Fibroblast of skin of left quadriceps (primary cell): ENCODE results near the gene DPYD.

ENCODE experiments used
- DNase-seq, 2 experiments: peaks; one replicate each; pipeline ENCODE4 v3.0.0-alpha.2; 2013; ENCODE audit warnings: low read depth in 2 of 2

DPYD gene

DNA sequence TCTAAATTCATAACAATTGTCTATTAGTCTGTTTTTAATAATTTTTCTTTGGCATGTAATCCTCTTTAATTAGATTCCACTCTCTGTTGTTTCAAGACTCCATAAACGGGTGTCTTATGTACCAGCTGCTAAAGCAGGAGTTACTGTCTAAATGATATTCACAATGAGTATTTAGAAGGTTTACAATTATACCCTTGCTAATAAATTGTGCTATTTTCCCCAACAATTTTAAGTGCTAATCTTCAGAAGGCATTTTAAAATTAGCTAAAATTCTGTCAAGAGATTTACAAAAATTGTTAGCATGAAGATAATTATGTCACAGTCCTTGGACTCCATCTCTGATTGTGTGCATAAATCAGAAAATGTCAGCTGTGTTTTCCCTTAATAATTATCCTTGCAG is 83.7 kb downstream of the DPYD start:
- no peak for DNase-seq

GRCh38 chr1:97834899-97835298 is 85.9 kb downstream of the DPYD start:
- DNase-seq, result no peak

- DNase-seq, result no peak
Measured at GRCh38 chr1:97833881-97834280, 87.0 kb downstream of the DPYD start.

DNA sequence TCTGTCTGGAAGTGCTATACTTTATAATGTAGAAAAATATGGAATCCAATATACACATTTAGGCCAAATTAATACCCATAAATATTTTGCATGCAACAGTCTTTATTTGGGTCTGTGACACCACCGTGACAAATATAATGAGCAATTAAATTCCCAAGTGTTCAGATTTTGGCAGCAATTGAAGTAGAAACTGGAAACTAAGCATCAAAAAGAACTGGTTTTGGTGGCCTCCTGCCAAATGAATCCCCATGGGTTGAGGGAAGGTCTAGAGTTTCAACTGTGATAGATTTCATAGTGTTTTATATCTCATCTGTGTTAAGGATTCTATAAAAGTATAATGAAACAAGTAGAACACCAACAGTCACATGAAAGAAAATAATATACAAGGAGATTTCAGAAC is 88.4 kb downstream of the DPYD start:
- DNase-seq, result peak; percentile 50 to 52

DNA sequence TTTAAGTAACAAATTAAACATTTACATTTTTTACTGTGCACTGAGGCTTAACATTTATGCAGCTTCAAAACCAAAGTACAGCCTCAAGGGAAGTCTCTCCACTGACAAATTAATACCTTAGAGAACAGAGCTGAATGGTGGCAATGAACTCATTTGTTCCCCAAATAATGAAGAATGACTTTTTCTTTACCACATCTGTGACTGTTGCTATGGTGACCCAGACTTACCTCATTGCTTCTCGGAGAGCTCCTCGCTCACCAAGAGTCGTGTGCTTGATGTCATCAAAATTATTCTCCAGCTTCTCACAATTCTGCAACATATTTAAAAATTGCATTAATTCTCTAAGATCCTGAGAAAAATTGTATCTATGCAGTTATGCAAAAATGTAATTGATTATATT is 92.9 kb downstream of the DPYD start:
- no peak for DNase-seq

DNA sequence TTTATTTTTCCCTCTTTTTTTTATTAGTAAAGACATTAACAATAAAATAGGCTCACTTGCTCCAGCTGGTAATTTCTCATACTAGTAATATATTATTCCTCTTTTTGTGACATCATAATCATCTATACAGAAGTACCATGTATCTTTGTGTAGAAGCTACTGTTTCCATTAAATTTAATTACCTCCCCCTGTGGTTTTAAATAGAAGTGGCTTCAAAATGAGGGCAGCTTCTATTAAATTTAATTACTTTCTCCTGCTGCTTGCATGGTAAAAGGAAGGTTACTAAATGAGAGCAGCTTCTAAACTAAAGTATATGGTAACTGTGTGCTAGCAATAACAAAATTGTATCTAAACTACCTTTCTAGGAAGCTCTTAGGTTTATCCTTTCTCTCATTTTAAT is 94.0 kb downstream of the DPYD start:
- no peak for DNase-seq

GRCh38 chr1:97824624-97825023 is 96.2 kb downstream of the DPYD start:
- DNase-seq, result no peak

- no peak for DNase-seq
Measured at GRCh38 chr1:97824200-97824599, 96.6 kb downstream of the DPYD start.

GRCh38 chr1:97820470-97821188 is 100.2 kb downstream of the DPYD start:
- peak; percentile 25 to 28 for DNase-seq

GRCh38 chr1:97816927-97817326 is 103.9 kb downstream of the DPYD start:
- DNase-seq, result no peak

GRCh38 chr1:97814804-97815203 is 106.0 kb downstream of the DPYD start:
- no peak for DNase-seq

DNA sequence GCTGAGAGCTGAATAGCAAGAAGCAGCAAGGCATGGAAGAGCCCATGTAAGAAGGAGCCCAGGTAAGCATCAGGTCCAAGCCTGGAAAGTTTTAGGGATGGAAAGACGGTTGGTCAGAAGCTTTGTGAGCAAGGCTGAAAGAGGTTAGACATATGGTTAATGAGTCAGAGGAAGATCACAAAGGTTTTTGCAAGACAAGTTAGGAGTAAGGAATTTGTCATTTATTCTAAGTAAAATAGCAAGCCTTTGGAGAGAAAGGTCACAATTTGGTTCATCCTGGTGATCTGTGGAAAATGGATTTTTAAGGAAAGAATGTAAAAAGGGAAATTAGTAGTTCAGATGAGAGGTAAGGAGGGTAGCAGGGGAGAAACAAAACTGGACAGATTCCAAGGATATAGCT is 106.7 kb downstream of the DPYD start:
- no peak for DNase-seq

- DNase-seq, result no peak
Measured at GRCh38 chr1:97812076-97812475, 108.8 kb downstream of the DPYD start.

GRCh38 chr1:97806996-97807520 is 113.8 kb downstream of the DPYD start:
- peak in 1 of 2 experiments; percentile 35 for DNase-seq

DNA sequence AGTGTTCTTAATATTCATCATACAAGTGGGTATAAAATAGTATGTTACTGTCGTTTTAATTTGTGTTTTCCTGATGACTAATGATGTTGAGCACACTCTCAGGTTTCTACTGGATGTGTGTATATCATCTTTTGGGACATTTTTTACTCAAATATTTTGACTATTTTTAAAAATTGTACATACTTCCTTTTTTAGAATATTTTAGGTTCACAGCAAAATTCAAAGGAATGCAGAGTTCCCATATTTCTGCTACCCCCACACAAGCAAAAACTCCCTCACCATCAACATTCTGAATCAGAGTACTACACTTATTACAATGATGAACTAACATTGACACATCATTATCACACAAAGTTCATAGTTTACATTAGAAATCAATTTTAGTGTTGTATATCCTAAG is 114.5 kb downstream of the DPYD start:
- DNase-seq, result no peak

DNA sequence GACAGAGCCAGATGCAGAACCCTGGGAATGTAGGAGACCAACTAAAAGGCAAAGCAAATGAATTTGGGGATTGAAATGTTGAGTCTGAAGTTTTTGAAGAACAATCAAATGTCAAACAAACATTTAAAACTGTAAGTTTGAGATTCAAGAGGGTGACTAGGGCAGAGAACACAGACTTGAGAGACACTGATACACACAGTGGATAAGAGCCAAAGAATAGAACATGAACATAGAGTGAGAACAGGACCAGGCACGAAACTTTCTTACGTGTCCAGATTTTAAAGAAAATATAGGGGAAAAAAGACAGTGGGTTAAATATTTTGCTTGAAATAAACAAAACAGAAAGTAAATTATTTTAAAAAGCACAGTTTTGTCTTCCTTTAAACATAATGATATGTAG is 115.7 kb downstream of the DPYD start:
- DNase-seq, result no peak

DNA sequence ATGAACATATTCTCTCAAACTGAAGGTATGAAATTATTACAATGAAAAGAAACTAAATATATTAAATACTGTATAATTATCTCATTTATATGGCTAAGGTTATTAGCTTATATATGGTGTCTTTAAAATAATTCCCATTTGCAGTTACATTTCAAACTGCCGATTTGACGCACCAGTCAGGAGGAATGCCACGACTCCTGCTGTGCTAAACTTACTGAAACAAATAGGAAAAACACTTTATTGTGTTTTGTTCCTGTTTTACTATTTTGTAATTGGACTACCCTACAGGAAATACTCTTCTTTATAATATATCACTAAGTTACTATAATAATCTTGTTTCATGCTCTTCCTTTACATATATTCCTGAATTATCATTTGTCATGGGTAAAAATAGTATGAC is 117.8 kb downstream of the DPYD start:
- no peak for DNase-seq

- no peak for DNase-seq
Measured at GRCh38 chr1:97802011-97802410, 118.8 kb downstream of the DPYD start.

DNA sequence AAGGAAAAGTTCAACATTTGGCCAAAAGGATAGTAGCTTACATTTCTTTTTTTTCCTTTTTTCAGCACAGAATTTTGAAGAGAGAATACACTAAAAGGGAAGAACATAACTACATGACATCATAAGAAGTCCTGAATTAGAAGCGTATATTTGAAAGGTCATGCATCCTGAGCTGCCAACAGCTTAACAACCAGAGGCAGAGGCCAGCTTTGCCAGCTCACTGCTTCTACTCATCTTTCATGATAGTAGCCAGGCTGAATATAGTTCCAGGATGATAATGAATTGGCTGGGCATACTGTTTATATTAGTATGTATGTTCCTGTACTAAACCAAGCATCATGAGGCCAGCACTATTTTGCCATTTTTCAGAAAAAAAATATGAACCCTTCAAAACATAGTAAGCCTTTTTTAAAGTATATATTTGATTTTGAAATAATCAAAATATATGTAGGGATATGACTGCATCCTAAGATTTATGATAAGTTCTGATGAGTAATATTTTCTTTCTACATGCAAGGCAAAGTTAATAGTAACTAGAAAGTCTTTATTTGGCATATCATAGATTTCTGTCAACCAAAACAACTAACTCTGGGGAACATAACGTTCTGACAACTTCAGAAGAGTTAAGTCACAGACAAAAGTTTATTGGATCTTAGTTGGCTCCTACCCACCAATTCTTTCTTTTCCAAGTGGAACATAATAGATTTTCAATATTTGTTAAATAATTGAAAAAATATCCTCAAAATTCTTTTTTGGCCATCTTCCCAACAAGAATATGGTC is 123.2 kb downstream of the DPYD start:
- no peak for DNase-seq

DNA sequence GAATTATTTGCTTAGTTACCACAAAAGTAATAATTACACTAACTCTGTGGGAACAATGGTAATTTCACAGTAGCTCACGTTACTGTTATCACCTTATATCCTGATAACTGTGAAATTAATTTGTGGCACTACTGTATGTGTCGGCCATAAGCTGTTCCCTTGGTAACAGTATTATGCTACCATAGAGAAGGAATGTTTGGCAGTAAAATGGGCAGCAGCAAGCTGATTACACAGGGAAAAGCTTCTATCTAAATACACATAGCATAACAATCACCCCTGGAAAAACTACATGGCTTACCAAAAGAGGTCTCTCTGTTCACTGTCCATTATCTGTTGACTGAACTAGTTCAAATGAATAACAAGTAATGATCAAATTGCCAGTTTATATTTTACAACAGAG is 124.1 kb downstream of the DPYD start:
- no peak for DNase-seq

- DNase-seq, result no peak
Measured at GRCh38 chr1:97792655-97793054, 128.2 kb downstream of the DPYD start.

- DNase-seq, result no peak
Measured at GRCh38 chr1:97791251-97791650, 129.6 kb downstream of the DPYD start.

GRCh38 chr1:97787231-97787630 is 133.6 kb downstream of the DPYD start:
- no peak for DNase-seq
